Measurements from ENCODE around the gene PLD1.
A peak's percentile ranks its signal among the peaks of the same experiment; 100 is the strongest.
"Not testable (repeated sequence)": the region's sequence is repeated elsewhere in the genome, so short reads cannot be mapped to it uniquely, and the experiment has no call there.

PLD1 gene
- 14.0 to 23.4 reads per million in 2 donors for total RNA-seq

GRCh38 chr3:171809861-171810628 is at the start of gene PLD1:
Gene PLD1 (minus strand): TSS chr3:171810483. CDS start chr3:171738051, 72,432 bp downstream.
- DNase-seq, result peak; percentile 34

GRCh38 chr3:171858770-171859169 is 48.5 kb upstream of the PLD1 start:
- not testable (repeated sequence) for DNase-seq

DNA sequence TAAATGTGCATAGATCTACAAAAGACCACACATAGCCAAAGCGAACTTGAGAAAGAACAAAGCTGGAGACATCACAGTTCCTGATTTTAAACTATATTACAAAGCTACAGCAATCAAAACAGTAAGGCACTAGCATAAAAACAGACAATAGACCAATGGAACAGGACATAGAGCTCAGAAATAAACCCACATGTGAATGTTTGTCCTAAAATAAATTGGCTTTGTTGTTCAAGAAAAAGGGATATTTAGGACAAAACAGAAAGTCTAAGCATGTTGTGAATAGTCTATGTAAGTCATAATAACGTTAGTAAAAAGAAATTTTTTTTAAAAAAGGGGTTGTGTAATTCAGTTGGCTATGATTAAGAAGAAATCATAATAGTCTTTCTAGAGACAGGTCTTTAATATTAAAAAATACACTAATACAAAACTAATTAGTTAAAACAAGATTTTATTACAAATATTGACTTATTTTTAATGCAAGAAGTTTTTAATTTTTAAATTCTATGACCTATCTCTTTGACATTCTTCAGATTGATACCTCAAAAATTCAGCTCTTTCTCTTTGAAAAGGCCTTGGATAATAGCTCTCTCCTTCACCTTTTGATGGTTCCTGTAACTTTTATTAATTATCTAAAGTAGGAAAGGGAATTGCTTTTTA is 44.5 kb upstream of the PLD1 start:
- no peak for DNase-seq

GRCh38 chr3:171851660-171852058 is 41.4 kb upstream of the PLD1 start:
- DNase-seq, result no peak

- DNase-seq, result no peak
Observed at GRCh38 chr3:171850960-171851659, 40.8 kb upstream of the PLD1 start.

- DNase-seq, result no peak
Observed at GRCh38 chr3:171850320-171850959, 40.2 kb upstream of the PLD1 start.

DNA sequence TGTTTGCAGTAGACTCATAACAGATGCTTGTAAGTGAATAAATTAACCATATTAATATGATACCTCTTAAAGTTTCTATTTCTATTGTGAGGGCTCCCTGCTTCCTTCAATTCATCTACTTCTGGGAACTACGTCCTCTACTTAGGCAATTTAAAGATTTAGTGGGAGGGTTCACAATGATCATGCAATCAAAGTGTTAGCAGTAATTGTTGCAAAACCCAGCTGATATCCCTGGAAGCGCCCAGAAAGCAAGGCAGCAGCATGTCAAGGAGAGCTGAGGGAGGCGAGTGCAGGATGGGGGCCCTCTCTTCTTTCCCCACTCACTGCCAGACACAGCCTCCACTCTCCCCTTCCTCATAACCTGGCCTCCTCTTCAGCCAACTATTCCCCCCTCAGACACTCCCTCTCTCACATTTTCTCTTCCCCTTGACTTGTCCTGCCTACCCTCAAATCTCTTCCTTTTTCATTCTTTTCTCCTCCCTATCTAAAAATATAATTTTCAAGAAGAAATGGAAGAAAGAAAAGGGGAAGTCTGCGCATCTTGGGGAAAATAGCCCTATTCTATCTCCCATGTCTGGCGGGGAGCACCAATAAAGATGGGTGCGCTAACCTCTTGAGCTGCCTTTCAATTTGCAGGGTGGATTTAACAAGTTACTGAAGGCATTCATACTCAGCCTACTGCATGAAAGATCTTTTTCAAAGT is 39.5 kb upstream of the PLD1 start:
- no peak for DNase-seq

- DNase-seq, result no peak
Observed at GRCh38 chr3:171847595-171848259, 37.4 kb upstream of the PLD1 start.

GRCh38 chr3:171847133-171847532 is 36.9 kb upstream of the PLD1 start:
- no peak for DNase-seq

DNA sequence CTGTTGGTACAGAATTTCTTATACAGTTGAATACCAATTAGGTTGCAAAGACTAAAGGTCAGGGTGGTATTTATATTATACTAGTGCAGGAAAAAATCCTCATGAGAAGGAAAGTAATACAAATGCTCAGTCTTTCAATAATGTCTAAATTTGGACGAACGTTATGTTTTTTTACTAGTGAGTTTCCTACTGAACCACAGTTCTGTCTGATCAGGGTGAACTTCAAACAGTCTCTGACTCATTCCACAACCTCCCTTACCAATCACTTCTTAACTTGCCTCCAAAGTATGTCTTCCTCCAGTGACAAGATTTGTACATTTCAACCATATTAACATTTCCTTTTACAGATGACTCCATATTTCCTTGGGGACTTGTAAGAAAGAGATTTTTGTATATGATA is 36.3 kb upstream of the PLD1 start:
- no peak for DNase-seq

GRCh38 chr3:171845481-171846284 is 35.4 kb upstream of the PLD1 start:
- DNase-seq, result no peak

DNA sequence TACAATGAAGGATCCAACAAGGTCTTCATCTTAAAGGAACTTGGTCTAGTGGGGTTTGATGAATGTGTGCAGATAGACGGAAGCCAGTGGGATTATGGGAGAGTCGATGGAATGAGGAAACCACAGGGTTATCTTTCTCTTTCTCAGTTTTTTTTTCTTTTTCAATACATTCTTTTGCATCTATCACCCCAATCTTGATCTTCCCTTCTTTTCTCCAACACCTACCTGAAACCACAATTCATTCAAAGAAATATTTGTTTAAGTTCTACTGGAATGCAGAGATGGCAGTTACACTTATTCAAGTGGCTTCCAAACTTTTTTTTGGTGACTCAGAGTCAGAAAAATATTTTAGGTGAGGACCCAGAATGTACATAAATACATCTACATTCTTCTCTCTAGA is 34.6 kb upstream of the PLD1 start:
- no peak for DNase-seq

DNA sequence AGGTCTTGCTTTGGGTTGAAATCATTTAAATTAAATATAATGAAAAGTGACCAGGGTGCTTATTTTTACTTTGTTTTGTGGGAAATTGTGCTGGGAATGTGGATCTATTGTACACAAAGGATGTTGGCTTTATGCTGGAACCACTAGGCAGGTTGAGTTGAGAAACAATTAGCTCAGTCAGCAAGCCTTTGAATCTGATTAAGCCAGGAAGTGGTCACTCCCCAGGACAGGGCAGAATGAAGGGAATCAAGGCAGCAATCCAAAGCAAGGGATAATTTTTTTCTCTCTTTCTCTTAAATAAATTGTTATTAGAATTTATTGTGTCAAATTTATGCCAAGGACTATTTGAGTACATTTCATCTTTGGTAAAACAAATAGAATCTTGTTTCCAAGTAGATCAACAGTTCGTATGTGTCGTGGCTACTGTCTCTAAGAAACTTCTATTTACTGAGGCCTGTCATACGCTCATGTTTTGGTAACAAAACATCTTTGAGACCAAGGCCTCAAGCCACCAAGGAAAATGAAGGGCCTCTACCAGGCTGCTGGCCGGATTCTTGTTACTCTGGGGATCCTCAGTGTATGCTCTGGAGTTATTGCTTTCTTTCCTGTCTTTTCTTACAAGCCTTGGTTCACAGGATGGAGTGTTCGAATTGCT is 32.7 kb upstream of the PLD1 start, which contains the start of gene TMEM212:
Gene TMEM212, plus strand, starts transcription at position 486 of the 655 bp plus-strand sequence. Its CDS starts 35 bp downstream, at position 521.
- DNase-seq, result no peak

DNA sequence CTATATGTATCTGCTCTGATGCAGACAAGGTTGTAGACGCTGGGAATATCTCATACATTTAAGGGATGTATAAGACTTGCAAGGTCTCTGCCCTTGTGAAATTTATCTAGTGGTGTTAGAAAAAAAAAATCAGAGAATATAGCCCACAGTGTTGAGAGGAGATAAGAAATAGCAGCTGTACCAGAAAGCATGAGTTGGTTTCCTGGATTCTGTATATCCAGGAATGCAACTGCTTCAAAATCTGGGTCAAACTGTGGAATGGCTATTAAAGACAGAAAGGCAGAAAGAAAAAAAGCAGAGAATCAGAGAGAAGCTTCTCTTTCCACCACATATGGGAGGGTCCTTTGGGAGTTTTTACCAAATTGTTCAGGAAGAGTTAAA is 31.3 kb upstream of the PLD1 start:
- DNase-seq, result no peak

- DNase-seq, result no peak
Observed at GRCh38 chr3:171840811-171841619, 30.7 kb upstream of the PLD1 start.

DNA sequence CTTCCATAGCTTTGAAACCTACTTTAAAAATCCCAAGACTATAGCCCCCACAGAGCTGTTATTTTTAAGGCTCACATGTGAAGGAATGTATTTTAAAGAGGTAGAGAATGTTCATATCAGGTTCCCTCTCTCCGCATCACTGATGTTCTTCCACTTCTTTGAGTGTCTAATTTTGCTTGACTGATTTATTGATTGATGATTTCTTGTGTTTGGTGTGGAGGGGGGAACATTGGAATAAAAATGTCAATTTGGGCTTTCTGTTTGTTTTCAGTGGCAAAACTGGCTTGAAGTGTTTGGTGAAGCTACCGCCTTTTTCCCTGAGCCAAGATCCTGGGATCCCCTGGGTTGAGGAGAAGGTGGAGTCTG is 30.1 kb upstream of the PLD1 start:
- DNase-seq, result no peak

GRCh38 chr3:171839270-171839669 is 29.0 kb upstream of the PLD1 start:
- no peak for DNase-seq

DNA sequence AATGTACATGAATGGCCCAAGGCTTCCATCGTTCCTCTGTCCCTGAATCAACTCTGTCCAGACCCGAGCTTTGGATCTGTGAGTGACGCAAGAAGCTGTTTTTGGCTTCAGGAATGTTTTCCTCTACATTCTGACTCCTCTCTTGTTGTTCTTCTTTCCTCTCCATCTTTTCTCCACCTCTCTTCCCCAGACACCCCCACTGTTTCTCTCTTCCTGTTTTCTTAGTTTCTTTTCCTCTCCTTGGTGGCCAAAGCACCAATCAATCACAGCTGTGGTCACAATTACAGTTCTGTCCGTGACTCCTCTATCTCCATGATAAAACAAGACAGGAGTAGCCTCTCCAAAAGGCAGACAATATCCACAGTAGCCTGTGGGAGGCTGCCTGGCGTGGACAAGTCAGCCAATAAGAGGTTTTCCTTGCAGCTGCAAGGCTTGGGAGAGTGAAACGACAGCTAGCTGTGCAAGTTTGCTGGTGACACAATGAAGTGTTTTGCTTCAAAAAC is 28.0 kb upstream of the PLD1 start:
- no peak for DNase-seq

DNA sequence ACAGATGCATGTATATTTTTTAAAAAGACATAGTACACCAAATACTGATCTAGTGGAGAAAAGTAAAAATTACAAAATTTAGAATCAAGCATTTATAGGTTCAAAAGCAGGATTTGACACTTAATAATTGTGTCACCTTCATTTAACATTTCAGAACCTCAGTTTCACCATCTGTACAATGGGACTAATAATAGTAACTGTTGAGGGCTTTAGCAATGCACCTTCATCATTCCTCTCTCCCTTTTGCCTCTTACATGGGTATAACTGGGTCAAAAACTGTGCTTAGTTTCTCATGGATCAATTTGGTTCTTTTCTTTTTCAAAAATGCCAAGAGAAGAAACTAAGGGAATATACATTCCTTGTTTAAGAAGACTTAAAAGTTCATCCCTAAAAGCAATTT is 27.4 kb upstream of the PLD1 start:
- DNase-seq, result no peak
